T-helper 17 cell (primary cell): Measurements from ENCODE around the gene MYO9B. TPM values are rescaled to one million over a fixed set of nuclear protein-coding genes. Genes with fewer than 3 reads are reported as not detected.
A peak's percentile ranks its signal among the peaks of the same experiment; 100 is the strongest.
"Not testable (repeated sequence)": the region's sequence is repeated elsewhere in the genome, so short reads cannot be mapped to it uniquely, and the experiment has no call there.

Experiments
- ATAC-seq: fragments of 150-1000 bp; cut with Tn5 transposase; 2 replicates; pipeline ENCODE4 v1.10.0; 2021; ENCODE audit warnings: mild to moderate bottlenecking, moderate library complexity
- DNase-seq, 3 donors: peaks; one replicate each; pipeline versions ENCODE4 v3.0.0 to v3.0.0-alpha.2; 2020 to 2021
- H3K9me3 ChIP-seq: one replicate; pipeline ENCODE4 v1.7.0; 2013; ENCODE audit warnings: low read length, mild to moderate bottlenecking; ENCODE audit not compliant: control insufficient read depth, poor library complexity, severe bottlenecking
- H3K27ac Mint-ChIP-seq: one replicate; pipeline ENCODE4 v1.8.0; 2022; ENCODE audit warnings: mild to moderate bottlenecking, moderate library complexity, mixed read lengths
- H3K27me3 Mint-ChIP-seq: one replicate; pipeline ENCODE4 v1.8.0; 2022; ENCODE audit warnings: mixed read lengths
- H3K36me3 Mint-ChIP-seq: one replicate; pipeline ENCODE4 v1.8.0; 2022; ENCODE audit warnings: low read depth, mixed read lengths
- H3K4me1 Mint-ChIP-seq: one replicate; pipeline ENCODE4 v1.8.0; 2022; ENCODE audit warnings: mild to moderate bottlenecking, mixed read lengths
- H3K4me3 Mint-ChIP-seq: one replicate; pipeline ENCODE4 v1.8.0; 2022; ENCODE audit warnings: mild to moderate bottlenecking, moderate library complexity, mixed read lengths
- total RNA-seq, 4 donors: library from RNA in 2 of 4; stranded (reverse) in 2 of 4; gene quantifications; one replicate each; pipeline ENCODE4 v1.2.3 and lab custom pipeline; 2022 to 2026

Gene MYO9B
- total RNA-seq, 2 donors from 2014 or later: 202 to 220 TPM

GRCh38 chr19:17180997-17181702 is 105.6 kb downstream of the MYO9B start:
- H3K27me3 Mint-ChIP-seq: no peaks in the 10 kb centered on the region
- peaks cover 18% of the 10 kb centered on the region for H3K4me1 Mint-ChIP-seq
- ATAC-seq: no peak
- H3K36me3 Mint-ChIP-seq: peaks cover 2% of the 10 kb centered on the region
- no peak overlapping the region for H3K4me3 Mint-ChIP-seq
- DNase-seq: no peak
- H3K27ac Mint-ChIP-seq: peak overlapping the region; percentile 91
- no peaks in the 10 kb centered on the region for H3K9me3 ChIP-seq

GRCh38 chr19:17183271-17183761 is 107.7 kb downstream of the MYO9B start:
- Mint-ChIP-seq H3K36me3 (peaks cover 2% of the 10 kb centered on the region), H3K27me3 (no peaks in the 10 kb centered on the region), H3K4me1 (peaks cover 18% of the 10 kb centered on the region), H3K27ac (peak overlapping the region; percentile 91), H3K4me3 (peak overlapping the region; percentile 88)
- ATAC-seq (peak; percentile 52), DNase-seq (no peak)
- H3K9me3 ChIP-seq: no peaks in the 10 kb centered on the region

- Mint-ChIP-seq H3K36me3 (peaks cover 2% of the 10 kb centered on the region), H3K4me3 (peak overlapping the region; percentile 88), H3K27me3 (no peaks in the 10 kb centered on the region), H3K4me1 (peaks cover 18% of the 10 kb centered on the region), H3K27ac (peak overlapping the region; percentile 91)
- ATAC-seq (peak; percentile 69), DNase-seq (no peak)
- H3K9me3 ChIP-seq: no peaks in the 10 kb centered on the region
Measured at GRCh38 chr19:17183858-17184321, 108.3 kb downstream of the MYO9B start.

GRCh38 chr19:17184371-17184841 is 108.8 kb downstream of the MYO9B start:
- H3K27ac Mint-ChIP-seq: peak overlapping the region; percentile 91
- no peaks in the 10 kb centered on the region for H3K9me3 ChIP-seq
- peak; percentile 85 for ATAC-seq
- H3K27me3 Mint-ChIP-seq: no peaks in the 10 kb centered on the region
- H3K36me3 Mint-ChIP-seq: peaks cover 2% of the 10 kb centered on the region
- DNase-seq: no peak
- peaks cover 18% of the 10 kb centered on the region for H3K4me1 Mint-ChIP-seq
- H3K4me3 Mint-ChIP-seq: peak overlapping the region; percentile 88

- Mint-ChIP-seq H3K4me1 (peaks cover 18% of the 10 kb centered on the region), H3K36me3 (peaks cover 2% of the 10 kb centered on the region), H3K4me3 (peak overlapping the region; percentile 25), H3K27ac (peak overlapping the region; percentile 43), H3K27me3 (no peaks in the 10 kb centered on the region)
- H3K9me3 ChIP-seq: no peaks in the 10 kb centered on the region
- ATAC-seq (no peak), DNase-seq (no peak)
Measured at GRCh38 chr19:17185590-17185989, 110.0 kb downstream of the MYO9B start.

GRCh38 chr19:17191736-17192135 is 116.2 kb downstream of the MYO9B start:
- H3K4me1 Mint-ChIP-seq, H3K27me3 Mint-ChIP-seq, H3K4me3 Mint-ChIP-seq, H3K9me3 ChIP-seq, H3K27ac Mint-ChIP-seq, DNase-seq, ATAC-seq: not testable (repeated sequence)
- H3K36me3 Mint-ChIP-seq: peaks cover 12% of the 10 kb centered on the region

- H3K4me3 Mint-ChIP-seq: no peak overlapping the region
- peaks cover 7% of the 10 kb centered on the region for H3K4me1 Mint-ChIP-seq
- no peak overlapping the region for H3K27ac Mint-ChIP-seq
- no peaks in the 10 kb centered on the region for H3K27me3 Mint-ChIP-seq
- ATAC-seq: no peak
- DNase-seq: no peak
- peaks cover 17% of the 10 kb centered on the region for H3K36me3 Mint-ChIP-seq
- H3K9me3 ChIP-seq: no peaks in the 10 kb centered on the region
Measured at GRCh38 chr19:17192751-17193150, 117.2 kb downstream of the MYO9B start.

- no peak for DNase-seq
- H3K4me3 Mint-ChIP-seq: no peak overlapping the region
- ATAC-seq: no peak
- no peaks in the 10 kb centered on the region for H3K9me3 ChIP-seq
- peaks cover 18% of the 10 kb centered on the region for H3K36me3 Mint-ChIP-seq
- H3K27ac Mint-ChIP-seq: no peak overlapping the region
- H3K27me3 Mint-ChIP-seq: no peaks in the 10 kb centered on the region
- H3K4me1 Mint-ChIP-seq: peaks cover 9% of the 10 kb centered on the region
Measured at GRCh38 chr19:17194608-17195007, 119.0 kb downstream of the MYO9B start.

- no peaks in the 10 kb centered on the region for H3K9me3 ChIP-seq
- Mint-ChIP-seq H3K36me3 (peaks cover 18% of the 10 kb centered on the region), H3K4me1 (peaks cover 9% of the 10 kb centered on the region), H3K27me3 (no peaks in the 10 kb centered on the region), H3K4me3 (no peak overlapping the region), H3K27ac (no peak overlapping the region)
- DNase-seq (no peak), ATAC-seq (no peak)
Measured at GRCh38 chr19:17195106-17195505, 119.5 kb downstream of the MYO9B start.

- no peak overlapping the region for H3K27ac Mint-ChIP-seq
- no peaks in the 10 kb centered on the region for H3K9me3 ChIP-seq
- no peak overlapping the region for H3K4me3 Mint-ChIP-seq
- peaks cover 13% of the 10 kb centered on the region for H3K36me3 Mint-ChIP-seq
- H3K4me1 Mint-ChIP-seq: peaks cover 9% of the 10 kb centered on the region
- ATAC-seq (no peak), DNase-seq (no peak)
- H3K27me3 Mint-ChIP-seq: no peaks in the 10 kb centered on the region
Measured at GRCh38 chr19:17196610-17197009, 121.0 kb downstream of the MYO9B start.

GRCh38 chr19:17197666-17198065 is 122.1 kb downstream of the MYO9B start:
- H3K36me3 Mint-ChIP-seq: peaks cover 13% of the 10 kb centered on the region
- H3K4me3 Mint-ChIP-seq: no peak overlapping the region
- H3K27ac Mint-ChIP-seq: peak overlapping the region; percentile 67
- H3K9me3 ChIP-seq: no peaks in the 10 kb centered on the region
- H3K4me1 Mint-ChIP-seq: peaks cover 9% of the 10 kb centered on the region
- DNase-seq: no peak
- H3K27me3 Mint-ChIP-seq: no peaks in the 10 kb centered on the region
- ATAC-seq: no peak

GRCh38 chr19:17200408-17201079 is 125.0 kb downstream of the MYO9B start:
- no peaks in the 10 kb centered on the region for H3K9me3 ChIP-seq
- no peak for DNase-seq
- Mint-ChIP-seq H3K27me3 (no peaks in the 10 kb centered on the region), H3K4me1 (peaks cover 9% of the 10 kb centered on the region), H3K27ac (no peak overlapping the region), H3K4me3 (no peak overlapping the region), H3K36me3 (peaks cover 13% of the 10 kb centered on the region)
- no peak for ATAC-seq

- no peaks in the 10 kb centered on the region for H3K9me3 ChIP-seq
- H3K27me3 Mint-ChIP-seq: no peaks in the 10 kb centered on the region
- peaks cover 2% of the 10 kb centered on the region for H3K4me1 Mint-ChIP-seq
- ATAC-seq: peak; percentile 48
- peaks cover 5% of the 10 kb centered on the region for H3K36me3 Mint-ChIP-seq
- H3K4me3 Mint-ChIP-seq: no peak overlapping the region
- H3K27ac Mint-ChIP-seq: no peak overlapping the region
- DNase-seq: no peak
Measured at GRCh38 chr19:17202249-17202648, 126.7 kb downstream of the MYO9B start.
